AG10803 (cell line): ENCODE data around the gene AQR.

Source experiments
- DNase-seq: peaks from one replicate; pipeline ENCODE4 v3.0.0; 2010; ENCODE audit warnings: low read depth
- H3K4me3 ChIP-seq: 2 replicates; pipeline ENCODE4 v1.5.1; 2011; ENCODE audit warnings: mild to moderate bottlenecking, low read length, control low read depth
- CTCF ChIP-seq: conservative IDR thresholded peaks from 2 replicates; pipeline ENCODE4 v1.5.1; 2011; ENCODE audit warnings: mild to moderate bottlenecking, low read length, control low read depth, inconsistent platforms

AQR gene

GRCh38 chr15:34900748-34901147, 68.8 kb downstream of the AQR start:
- no peak for DNase-seq
- no peak overlapping the region for H3K4me3 ChIP-seq
- no peak for TF ChIP-seq CTCF

GRCh38 chr15:34896183-34896582, 73.4 kb downstream of the AQR start:
- H3K4me3 ChIP-seq = no peak overlapping the region
- no peak for DNase-seq
- TF ChIP-seq CTCF = no peak

GRCh38 chr15:34893967-34894366, 75.6 kb downstream of the AQR start:
- no peak overlapping the region for H3K4me3 ChIP-seq
- no peak for TF ChIP-seq CTCF
- DNase-seq = no peak

GRCh38 chr15:34892963-34893591, 76.5 kb downstream of the AQR start:
- no peak for TF ChIP-seq CTCF
- no peak overlapping the region for H3K4me3 ChIP-seq
- no peak for DNase-seq

- no peak for TF ChIP-seq CTCF
- no peak overlapping the region for H3K4me3 ChIP-seq
- peak; percentile 16 for DNase-seq
Observed at GRCh38 chr15:34890424-34890823, 79.1 kb downstream of the AQR start.

- peak; percentile 41 for DNase-seq
- H3K4me3 ChIP-seq = no peak overlapping the region
- no peak for TF ChIP-seq CTCF
Observed at GRCh38 chr15:34889476-34889875, 80.1 kb downstream of the AQR start.

GRCh38 chr15:34886134-34886533, 83.4 kb downstream of the AQR start:
- peak; percentile 13 for DNase-seq
- H3K4me3 ChIP-seq = no peak overlapping the region
- TF ChIP-seq CTCF = no peak
